ENCODE results near the gene C1orf167.

- TF ChIP-seq, protein P1, sequence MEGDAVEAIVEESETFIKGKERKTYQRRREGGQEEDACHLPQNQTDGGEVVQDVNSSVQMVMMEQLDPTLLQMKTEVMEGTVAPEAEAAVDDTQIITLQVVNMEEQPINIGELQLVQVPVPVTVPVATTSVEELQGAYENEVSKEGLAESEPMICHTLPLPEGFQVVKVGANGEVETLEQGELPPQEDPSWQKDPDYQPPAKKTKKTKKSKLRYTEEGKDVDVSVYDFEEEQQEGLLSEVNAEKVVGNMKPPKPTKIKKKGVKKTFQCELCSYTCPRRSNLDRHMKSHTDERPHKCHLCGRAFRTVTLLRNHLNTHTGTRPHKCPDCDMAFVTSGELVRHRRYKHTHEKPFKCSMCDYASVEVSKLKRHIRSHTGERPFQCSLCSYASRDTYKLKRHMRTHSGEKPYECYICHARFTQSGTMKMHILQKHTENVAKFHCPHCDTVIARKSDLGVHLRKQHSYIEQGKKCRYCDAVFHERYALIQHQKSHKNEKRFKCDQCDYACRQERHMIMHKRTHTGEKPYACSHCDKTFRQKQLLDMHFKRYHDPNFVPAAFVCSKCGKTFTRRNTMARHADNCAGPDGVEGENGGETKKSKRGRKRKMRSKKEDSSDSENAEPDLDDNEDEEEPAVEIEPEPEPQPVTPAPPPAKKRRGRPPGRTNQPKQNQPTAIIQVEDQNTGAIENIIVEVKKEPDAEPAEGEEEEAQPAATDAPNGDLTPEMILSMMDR (IDR thresholded peaks at IDR 0.05; ENCODE audit: low read length) = no peak
- TF ChIP-seq EZH2 (IDR thresholded peaks at IDR 0.05; ENCODE audit: borderline replicate concordance, low read length) = no peak
Measured at GRCh38 chr1:11825131-11825530, 63.1 kb downstream of the C1orf167 start.
